ENCODE measurements around the gene SHF. TPM values are rescaled to one million over a fixed set of nuclear protein-coding genes. Genes with fewer than 3 reads are reported as not detected.

The SHF gene
- total RNA-seq, 6 donors from 2014 or later, result 1.4 to 8.0 (median 5.1) TPM

GRCh38 chr15:45180648-45181436, 6.9 kb downstream of the SHF start:
- no peak overlapping the region for H3K27ac ChIP-seq
- H3K4me3 ChIP-seq, result no peak overlapping the region
- no peaks in the 10 kb centered on the region for H3K27me3 ChIP-seq
- TF ChIP-seq POLR2A (IDR thresholded peaks at IDR 0.05) (no peak), EP300 (IDR thresholded peaks at IDR 0.05) (no peak), CTCF (IDR thresholded peaks at IDR 0.05) (no peak), POLR2AphosphoS5 (IDR thresholded peaks at IDR 0.05) (no peak)
- WGBS, 2 donors, result 94 to 97% methylated on average over 4 to 5 of the region's 8 CpGs
- peaks cover 4 to 18% (median 8%) of the 10 kb centered on the region in 4 donors for H3K4me1 ChIP-seq
- no peak for ATAC-seq (ENCODE audit: low FRiP score in 2 of 2)
- H3K9me3 ChIP-seq, result no peaks in the 10 kb centered on the region
- no peaks in the 10 kb centered on the region for H3K36me3 ChIP-seq
- peak in 1 of 2 donors; percentile 69 for DNase-seq

GRCh38 chr15:45180201-45180600, 7.6 kb downstream of the SHF start:
- H3K9me3 ChIP-seq, result no peaks in the 10 kb centered on the region
- H3K27me3 ChIP-seq, result no peaks in the 10 kb centered on the region
- no peak overlapping the region for H3K4me3 ChIP-seq
- peaks cover 0 to under 1% (median 0%) of the 10 kb centered on the region in 4 donors for H3K36me3 ChIP-seq
- H3K27ac ChIP-seq, result no peak overlapping the region
- H3K4me1 ChIP-seq, result peaks cover 4 to 18% (median 8%) of the 10 kb centered on the region in 4 donors
- TF ChIP-seq EP300 (IDR thresholded peaks at IDR 0.05) (no peak), CTCF (IDR thresholded peaks at IDR 0.05) (no peak), POLR2A (IDR thresholded peaks at IDR 0.05) (no peak), POLR2AphosphoS5 (IDR thresholded peaks at IDR 0.05) (no peak)
- WGBS, 2 donors, result 64 to 66% methylated on average over 7 of the region's 7 CpGs
- ATAC-seq (ENCODE audit: low FRiP score in 2 of 2) (no peak), DNase-seq (no peak)

- WGBS, 2 donors, result 59 to 81% methylated on average over 4 to 13 of the region's 13 CpGs
- TF ChIP-seq POLR2AphosphoS5 (IDR thresholded peaks at IDR 0.05), result no peak
- peak; percentile 45 to 71 (median 50) for TF ChIP-seq CTCF (IDR thresholded peaks at IDR 0.05)
- peaks cover 0 to 4% (median 0%) of the 10 kb centered on the region in 4 donors for H3K36me3 ChIP-seq
- peak in 1 of 2 donors; percentile 81 for DNase-seq
- H3K4me1 ChIP-seq, result peaks cover 4 to 18% (median 8%) of the 10 kb centered on the region in 4 donors
- H3K27me3 ChIP-seq, result no peaks in the 10 kb centered on the region
- no peak overlapping the region for H3K4me3 ChIP-seq
- no peaks in the 10 kb centered on the region for H3K9me3 ChIP-seq
- ATAC-seq (ENCODE audit: low FRiP score in 2 of 2), result peak; percentile 28 to 81
- no peak overlapping the region for H3K27ac ChIP-seq
Measured at GRCh38 chr15:45179221-45179985, 8.4 kb downstream of the SHF start.

GRCh38 chr15:45177285-45177684, 10.5 kb downstream of the SHF start:
- Histone ChIP-seq H3K36me3 (peaks cover 0 to 5% (median 2%) of the 10 kb centered on the region in 4 donors), H3K4me1 (peaks cover 4 to 18% (median 7%) of the 10 kb centered on the region in 4 donors), H3K4me3 (no peak overlapping the region), H3K27ac (no peak overlapping the region), H3K27me3 (no peaks in the 10 kb centered on the region), H3K9me3 (no peaks in the 10 kb centered on the region)
- ATAC-seq (ENCODE audit: low FRiP score in 2 of 2), result no peak
- TF ChIP-seq CTCF (IDR thresholded peaks at IDR 0.05) (no peak), POLR2AphosphoS5 (IDR thresholded peaks at IDR 0.05) (no peak), POLR2A (IDR thresholded peaks at IDR 0.05) (no peak), EP300 (IDR thresholded peaks at IDR 0.05) (no peak)
- WGBS, 2 donors, result 74 to 80% methylated on average over 3 of the region's 3 CpGs
- DNase-seq, result no peak
